GM21526 (cell line): Measurements from ENCODE around the gene NTNG1.
"Not testable (repeated sequence)": the region's sequence is repeated elsewhere in the genome, so short reads cannot be mapped to it uniquely, and the experiment has no call there.

Source experiments
- ATAC-seq: cut with Tn5 transposase; IDR thresholded peaks from one replicate; pipeline ENCODE4 v1.9.1; 2021; ENCODE audit warnings: moderate library complexity; ENCODE audit not compliant: unreplicated experiment, low FRiP score

Gene NTNG1

GRCh38 chr1:107142140-107142542, 1.3 kb downstream of the NTNG1 start:
- no peak for ATAC-seq

GRCh38 chr1:107142666-107143065, 1.8 kb downstream of the NTNG1 start:
- no peak for ATAC-seq

GRCh38 chr1:107145637-107146036, 4.8 kb downstream of the NTNG1 start:
- no peak for ATAC-seq

DNA sequence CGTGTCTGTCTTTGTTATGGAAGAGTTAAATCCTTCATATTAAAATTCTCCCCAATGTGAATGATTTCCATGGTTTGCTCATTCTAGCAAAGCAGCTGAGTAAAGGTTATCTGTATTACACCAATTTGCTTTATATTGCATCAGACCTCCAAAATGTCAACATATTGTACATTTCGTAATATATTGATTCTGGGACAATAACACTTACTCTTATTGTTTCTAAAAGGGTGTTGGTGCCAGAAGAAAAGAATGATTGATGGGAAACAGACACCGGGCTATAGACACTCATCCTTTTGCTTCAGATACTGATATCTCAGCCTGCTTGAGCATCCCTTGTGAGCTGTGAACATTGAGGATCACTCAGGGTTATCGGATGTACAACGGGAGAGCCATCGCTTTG, 7.0 kb downstream of the NTNG1 start:
- ATAC-seq: no peak

DNA sequence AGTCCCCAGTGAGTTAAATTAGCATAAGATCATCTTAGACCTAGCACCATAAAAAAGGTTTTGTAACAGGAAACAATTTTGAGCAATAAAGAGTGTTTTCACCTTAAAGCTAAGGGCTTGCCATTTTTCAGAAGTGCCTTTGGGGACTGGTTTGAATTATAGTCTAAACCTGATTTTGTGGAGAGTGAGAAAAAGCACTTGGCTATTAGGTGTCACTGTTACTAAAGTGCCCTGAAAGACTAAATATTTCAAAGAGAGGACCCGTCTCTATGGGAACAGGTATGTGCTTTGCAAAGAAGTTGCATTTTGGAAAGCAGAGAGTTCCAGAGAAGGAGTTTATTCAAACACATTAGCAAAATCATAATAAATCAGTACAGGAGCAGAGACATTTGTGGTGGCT, 9.1 kb downstream of the NTNG1 start:
- ATAC-seq: no peak

DNA sequence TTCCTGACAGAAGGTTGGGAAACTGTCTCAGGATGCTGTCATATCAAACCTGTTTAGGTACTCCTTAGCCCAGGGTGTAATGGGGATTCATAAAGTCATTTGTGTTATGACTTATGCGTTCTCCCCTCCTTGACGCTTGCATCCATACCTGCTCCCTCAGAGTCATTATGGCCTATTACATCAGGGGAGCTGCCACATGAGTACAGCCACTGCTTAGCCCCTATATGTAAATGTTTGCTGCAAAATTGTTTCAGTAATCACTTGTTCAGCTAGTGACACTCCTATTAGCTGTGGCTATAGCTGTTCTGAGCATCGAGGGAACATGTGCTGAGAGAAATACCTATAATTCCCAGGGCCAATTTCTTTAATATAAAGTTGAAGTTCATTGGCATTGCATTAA, 10.5 kb downstream of the NTNG1 start:
- ATAC-seq: no peak

- no peak for ATAC-seq
Measured at GRCh38 chr1:107152395-107152794, 11.6 kb downstream of the NTNG1 start.

DNA sequence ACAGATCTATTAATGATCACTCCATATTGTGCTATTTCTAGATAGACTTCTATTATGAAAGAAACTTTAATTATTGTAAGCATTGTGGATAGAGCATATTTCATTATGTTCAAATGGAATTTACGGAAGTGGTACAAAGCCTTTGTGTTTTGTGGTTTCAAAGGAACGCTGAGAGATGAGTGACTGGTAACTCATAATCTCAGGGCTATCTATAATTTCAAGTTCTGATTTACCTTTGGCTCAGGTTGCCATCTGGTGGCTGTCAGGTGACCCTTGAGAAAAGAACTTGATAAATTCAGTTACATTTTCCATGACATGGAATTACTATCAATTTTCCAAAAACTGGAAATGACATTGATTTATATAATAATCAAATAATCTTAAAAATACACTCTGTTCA, 12.2 kb downstream of the NTNG1 start:
- no peak for ATAC-seq

DNA sequence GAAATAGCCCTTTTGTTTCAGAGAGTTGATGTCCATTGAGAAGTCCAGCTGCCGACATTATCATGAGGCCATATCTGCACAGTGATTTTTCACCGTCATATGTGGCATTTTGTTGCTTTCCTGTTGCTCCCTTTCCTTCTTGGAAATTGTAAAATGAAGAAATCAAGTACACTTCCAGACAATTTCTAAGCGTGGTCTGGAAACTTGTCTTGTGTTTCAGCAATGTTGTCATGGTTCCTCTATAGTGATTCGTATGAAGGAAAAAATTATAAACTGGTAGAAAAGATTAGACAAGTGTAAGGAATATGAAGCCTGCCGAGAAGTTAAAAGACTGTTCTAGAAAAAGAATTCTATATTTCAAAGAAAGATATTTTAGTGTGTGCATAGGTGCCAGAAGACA, 17.7 kb downstream of the NTNG1 start:
- ATAC-seq: no peak

DNA sequence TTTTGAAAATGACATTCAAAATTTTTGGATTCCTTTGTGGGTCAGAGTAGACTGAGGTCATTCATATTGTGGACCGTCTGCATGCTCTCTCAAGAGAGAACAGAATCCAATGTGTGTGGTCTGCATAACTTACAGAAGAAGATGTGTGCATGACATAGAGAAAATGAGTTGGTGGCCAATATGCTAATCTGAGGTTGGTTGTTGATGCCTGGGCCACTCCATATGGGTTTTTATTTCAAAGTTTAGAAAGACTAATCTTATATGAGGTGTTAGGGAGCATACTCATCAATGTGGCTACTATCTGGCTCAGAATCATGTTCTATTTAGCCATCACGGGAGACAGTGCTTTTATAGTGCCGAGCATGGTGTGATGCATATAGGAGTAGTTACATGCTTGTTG, 18.2 kb downstream of the NTNG1 start:
- no peak for ATAC-seq

DNA sequence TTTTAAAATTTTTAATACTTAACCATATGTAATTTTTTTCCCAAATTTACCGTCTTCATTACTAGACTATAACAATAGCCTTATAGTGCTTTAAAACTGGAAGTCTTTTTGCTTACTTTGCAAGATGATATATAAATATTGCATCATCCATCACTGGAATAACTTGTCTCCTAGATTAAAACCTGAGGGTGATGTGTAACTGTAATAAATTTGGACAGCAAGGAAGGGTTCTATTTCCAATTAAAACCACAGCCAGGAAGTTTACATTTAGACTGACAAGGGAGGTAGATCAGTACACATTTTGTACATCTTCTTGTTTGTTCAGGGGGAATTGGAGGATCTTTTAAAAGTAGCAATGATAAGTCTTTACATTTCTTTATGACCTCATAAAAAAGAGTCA, 21.9 kb downstream of the NTNG1 start:
- ATAC-seq: no peak

DNA sequence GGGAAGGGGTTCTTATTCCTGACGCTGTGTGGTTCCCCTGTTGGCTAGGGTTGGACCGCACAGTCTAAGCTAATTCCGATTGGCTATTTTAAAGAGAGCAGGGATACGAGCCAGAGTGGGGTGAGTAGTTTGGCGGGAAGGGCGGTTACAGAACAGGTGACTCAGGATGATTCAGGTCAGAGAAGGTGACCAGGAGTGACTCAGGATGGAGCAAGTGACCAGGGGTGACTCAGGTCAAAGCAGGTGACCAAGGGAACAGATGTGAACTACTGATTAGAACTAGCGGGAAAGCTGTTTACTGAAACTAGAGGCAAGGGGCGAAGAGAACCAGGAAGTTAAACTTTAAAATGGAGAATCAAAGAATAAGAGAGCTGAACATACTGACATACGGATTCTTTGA, 24.1 kb downstream of the NTNG1 start:
- not testable (repeated sequence) for ATAC-seq

DNA sequence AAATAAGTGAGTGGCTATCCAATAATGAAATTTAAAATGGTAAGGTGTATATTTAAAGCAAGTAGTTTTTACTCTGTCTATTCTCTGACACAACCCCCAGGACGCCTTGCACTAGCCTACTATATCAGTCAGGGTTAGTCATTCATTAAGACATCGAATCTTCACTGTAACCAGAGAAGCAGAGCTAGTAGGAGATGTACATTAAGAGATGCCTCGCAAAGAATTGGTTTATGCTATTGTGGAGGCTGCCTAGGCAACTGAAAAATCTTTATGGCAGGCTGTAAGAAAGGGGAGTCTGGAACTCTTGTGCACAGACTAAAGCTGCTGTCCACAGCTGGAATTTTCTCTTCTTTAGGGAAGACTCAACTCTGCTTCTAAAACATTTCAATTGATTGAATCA, 28.8 kb downstream of the NTNG1 start:
- ATAC-seq: no peak

DNA sequence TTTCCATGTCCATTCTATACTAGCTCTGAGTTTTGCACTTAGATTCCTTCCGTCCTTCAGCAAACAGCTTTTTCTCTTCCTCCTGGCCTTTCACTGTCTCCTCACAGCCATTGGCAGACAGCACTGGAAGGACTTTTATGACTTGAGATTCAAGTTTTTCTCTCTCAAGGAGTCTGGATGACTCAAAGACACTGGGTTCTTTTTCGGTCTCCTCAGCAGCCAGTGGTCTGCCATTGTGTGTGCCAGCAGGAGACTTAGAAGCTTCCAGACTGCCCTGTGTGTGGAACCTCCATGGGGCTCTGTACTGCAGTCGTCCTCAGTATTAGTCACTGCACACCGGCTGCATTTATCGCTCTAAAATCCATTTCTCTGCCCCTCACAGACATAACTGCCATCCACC, 30.5 kb downstream of the NTNG1 start:
- ATAC-seq: no peak

DNA sequence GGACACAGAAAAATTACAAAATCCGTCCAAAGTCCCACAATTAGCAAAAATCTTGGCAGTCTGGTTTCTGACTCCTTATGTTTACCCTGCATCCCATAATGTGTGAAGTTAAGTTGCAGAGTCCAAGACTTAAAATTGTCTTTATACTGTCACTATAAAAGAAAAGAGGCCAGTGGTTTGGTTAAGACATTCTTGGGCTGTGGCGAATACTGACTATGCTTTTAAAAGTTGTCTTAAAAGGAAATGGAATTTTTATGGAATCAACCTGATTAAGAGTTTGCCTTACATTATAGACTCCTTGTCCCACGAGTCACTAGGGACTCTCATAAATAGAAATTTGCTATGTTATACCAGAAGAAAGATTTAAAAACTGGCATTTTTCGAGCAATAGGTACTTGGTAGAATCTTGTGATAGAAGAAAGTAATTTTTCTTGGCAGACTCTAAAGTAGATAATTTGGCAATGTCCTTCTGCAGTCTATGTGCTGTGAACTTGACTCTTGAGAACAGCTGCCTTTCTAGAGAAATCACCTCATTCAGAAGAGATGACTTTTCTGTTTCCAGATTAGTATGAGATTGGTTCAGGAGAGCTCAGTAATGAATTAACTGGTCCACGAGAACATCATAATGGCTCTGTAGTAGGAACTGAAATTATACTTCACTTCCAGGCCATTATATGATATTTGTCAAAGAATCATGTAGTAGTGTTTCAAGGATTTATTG, 31.8 kb downstream of the NTNG1 start:
- ATAC-seq: no peak

DNA sequence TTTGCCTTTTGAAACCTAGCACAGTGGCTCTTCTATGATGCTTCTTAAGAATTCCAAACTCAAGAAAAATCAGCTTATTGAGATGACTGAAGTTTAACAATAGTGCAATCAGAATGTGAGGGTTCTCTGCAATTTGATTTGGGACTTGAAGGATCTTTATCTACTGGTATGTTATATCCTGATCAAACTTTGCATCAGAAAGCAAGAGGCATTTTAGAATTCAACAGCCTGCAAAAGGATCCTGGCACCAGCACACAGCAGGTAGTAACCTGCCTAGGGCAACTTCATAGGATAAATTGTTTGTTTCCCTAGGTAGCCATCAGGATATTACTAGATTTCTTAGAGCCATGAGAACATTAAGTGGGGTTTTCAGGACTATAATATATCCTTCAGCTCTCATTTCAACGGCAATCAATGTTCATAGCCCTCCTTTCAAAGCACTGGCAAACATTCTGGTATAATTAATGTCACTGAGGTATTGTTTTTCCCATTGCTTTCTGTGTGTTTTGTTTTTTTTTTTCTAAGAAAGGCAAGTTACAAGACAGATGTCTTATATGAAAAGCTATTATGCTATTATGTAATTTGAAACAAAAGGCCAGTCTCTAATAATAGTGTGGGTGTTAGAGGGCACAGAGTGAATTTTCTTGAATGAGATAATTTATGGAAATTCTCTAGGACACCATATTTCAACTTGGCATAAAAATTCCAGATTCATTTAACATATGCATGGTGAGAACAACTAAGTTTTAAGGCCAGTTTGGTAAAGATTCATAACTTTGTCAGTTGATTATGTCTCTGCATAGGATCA, 34.5 kb downstream of the NTNG1 start:
- no peak for ATAC-seq

GRCh38 chr1:107181253-107181969, 40.6 kb downstream of the NTNG1 start:
- ATAC-seq: no peak

GRCh38 chr1:107183011-107183410, 42.2 kb downstream of the NTNG1 start:
- ATAC-seq: no peak

DNA sequence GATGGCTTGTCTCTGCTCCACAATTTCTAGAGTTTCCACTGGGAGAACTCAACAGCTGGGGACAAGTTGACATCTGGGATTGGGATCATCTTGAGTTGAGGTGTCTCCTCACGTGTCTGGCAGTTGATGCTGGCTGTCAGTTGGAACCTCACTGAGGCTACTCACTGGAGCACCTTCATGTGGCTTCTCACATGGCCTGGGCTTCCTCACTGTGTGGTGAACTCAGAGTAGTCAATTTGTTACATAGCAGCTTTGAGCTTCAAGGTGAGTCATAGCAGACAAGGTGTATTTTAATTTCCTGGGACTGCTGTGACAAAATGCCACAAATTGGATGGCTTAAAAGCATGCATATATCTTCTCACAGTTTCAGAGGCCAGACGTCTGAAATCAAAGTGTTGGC, 44.0 kb downstream of the NTNG1 start:
- ATAC-seq: no peak

GRCh38 chr1:107187399-107187798, 46.6 kb downstream of the NTNG1 start:
- ATAC-seq: no peak

GRCh38 chr1:107188160-107188559, 47.3 kb downstream of the NTNG1 start:
- no peak for ATAC-seq

- no peak for ATAC-seq
Measured at GRCh38 chr1:107194380-107194779, 53.5 kb downstream of the NTNG1 start.
